H1 (cell line): ENCODE results near the gene INO80C. TPM values are rescaled to one million over a fixed set of nuclear protein-coding genes. Genes with fewer than 3 reads are reported as not detected.

Experiments used
- JUN ChIP-seq: IDR thresholded peaks from 2 replicates; pipeline ENCODE4 v1.6.1; 2011; ENCODE audit warnings: low read depth, mild to moderate bottlenecking, improper control_type of control experiment, low read length
- KDM5A ChIP-seq: fragments of 200-600 bp; IDR thresholded peaks from 2 replicates; pipeline ENCODE4 v1.7.1; 2012; ENCODE audit warnings: mild to moderate bottlenecking, low read length, inconsistent platforms, mixed read lengths
- NANOG ChIP-seq: IDR thresholded peaks from 2 replicates; pipeline ENCODE4 v1.6.1; 2011; ENCODE audit warnings: low read length, low read depth, mild to moderate bottlenecking, inconsistent platforms; ENCODE audit not compliant: insufficient read depth, poor library complexity, severe bottlenecking
- RBBP5 ChIP-seq: IDR thresholded peaks from 2 replicates; pipeline ENCODE4 v1.7.1; 2012; ENCODE audit warnings: low read depth, mild to moderate bottlenecking, inconsistent platforms, low read length, moderate library complexity, borderline replicate concordance
- SAP30 ChIP-seq: fragments of 300-600 bp; sonication (generic); IDR thresholded peaks from 2 replicates; pipeline ENCODE4 v1.7.1; 2012; ENCODE audit warnings: low read length, moderate library complexity, mild to moderate bottlenecking, inconsistent platforms; ENCODE audit not compliant: insufficient read depth, insufficient replicate concordance
- YY1 ChIP-seq: IDR thresholded peaks from 2 replicates; pipeline ENCODE4 v1.6.1; 2011; ENCODE audit warnings: low read depth, mild to moderate bottlenecking, low read length
- polyA plus RNA-seq, 7 experiments: library from polyadenylated mRNA; depleted of rRNA in 3 of 7; stranded (reverse) in 5 of 7; unstranded in 2 of 7; fragments of >200 nt in 5 of 7; fragments of 200-250 nt in 2 of 7; gene quantifications; 1 replicate in 5 of 7; 2 replicates in 1 of 7; 4 replicates in 1 of 7; pipeline versions ENCODE4 v1.2.1 to v1.2.3, GENCODE V29; 2011 to 2013; ENCODE audit warnings: missing spikeins in 2 of 7, mixed read lengths in 2 of 7
- total RNA-seq: library from RNA; stranded (reverse); fragmentation: NEBNext Ultra II Directional; extraction: Animal tissue kit (Norgen Biotek cat#: 25700); gene quantifications from 2 replicates; pipeline ENCODE4 v1.2.1, GENCODE V29; 2021
- TF ChIP-seq, protein P1 (sequence below): IDR thresholded peaks from 2 replicates; pipeline ENCODE4 v1.6.1; 2012; ENCODE audit warnings: inconsistent platforms

Gene INO80C
- total and polyA plus RNA-seq, 2 of the 8 experiments (the other 6 are each of a cell fraction or from before 2014, with no cell fraction given) = 30.1 to 48.9 TPM

DNA sequence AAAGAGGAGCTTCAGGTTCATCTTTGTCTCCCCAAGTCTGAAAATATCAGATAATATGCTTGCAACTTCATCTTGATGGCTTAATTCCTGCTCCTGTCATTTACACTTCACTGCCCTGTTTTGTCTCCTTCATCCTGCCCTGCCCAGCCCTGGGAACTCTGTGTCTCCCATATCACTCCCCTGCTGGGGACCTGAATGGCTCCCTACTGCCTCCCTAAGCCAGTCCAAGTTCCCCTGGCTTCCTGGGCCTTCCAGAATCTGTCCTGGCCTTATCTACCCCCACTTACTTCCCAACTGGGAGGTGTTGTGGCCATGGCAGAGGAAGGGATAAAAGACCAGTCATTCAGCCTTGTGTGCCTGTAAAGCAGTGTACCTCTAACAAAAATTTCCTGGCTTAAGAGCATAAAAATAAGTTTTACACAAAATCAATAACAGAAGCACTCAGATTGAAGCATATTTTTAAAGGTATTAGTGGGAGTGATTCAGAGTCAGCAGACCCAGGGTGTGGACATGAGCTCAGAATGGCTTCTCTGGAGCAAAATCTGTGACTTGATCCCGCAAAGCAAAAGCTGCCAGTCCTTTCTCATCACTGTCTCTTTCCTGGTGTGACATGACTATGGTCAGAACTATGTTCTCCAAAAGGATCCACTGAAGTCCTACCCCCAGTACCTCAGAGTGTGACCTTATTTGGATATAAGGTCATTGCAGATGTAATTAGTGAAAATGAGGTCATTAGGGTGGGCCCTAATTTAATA, 59.1 kb downstream of the INO80C start (continued):
- TF ChIP-seq JUN (no peak), KDM5A (no peak), YY1 (no peak), NANOG (no peak), RBBP5 (no peak), SAP30 (no peak)
- TF ChIP-seq, protein P1, sequence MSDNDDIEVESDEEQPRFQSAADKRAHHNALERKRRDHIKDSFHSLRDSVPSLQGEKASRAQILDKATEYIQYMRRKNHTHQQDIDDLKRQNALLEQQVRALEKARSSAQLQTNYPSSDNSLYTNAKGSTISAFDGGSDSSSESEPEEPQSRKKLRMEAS = no peak
